K562 (cell line): ENCODE measurements around the gene IL24.

ENCODE experiments used
- BDP1 ChIP-seq: IDR thresholded peaks from 3 replicates; pipeline ENCODE4 v1.6.1; 2011; ENCODE audit not compliant: insufficient read length, insufficient read depth
- CREB3L1 ChIP-seq: fragments of 450-650 bp; IDR thresholded peaks from 2 replicates; pipeline ENCODE4 v1.6.1; 2014; ENCODE audit warnings: low read depth, mild to moderate bottlenecking, moderate library complexity, borderline replicate concordance
- CTCF ChIP-seq, 3 experiments: IDR thresholded peaks in 2 of 3; conservative IDR thresholded peaks in 1 of 3; 2 replicates each; pipeline ENCODE4 v1.5.1; 2011 to 2012; ENCODE audit warnings: low read length in 3 of 3, mild to moderate bottlenecking in 3 of 3, control low read depth in 2 of 3, improper control_type of control experiment in 1 of 3, inconsistent platforms in 1 of 3, low read depth in 1 of 3, mixed read lengths in 1 of 3, moderate library complexity in 1 of 3; ENCODE audit not compliant: insufficient read depth in 2 of 3
- CUX1 ChIP-seq: fragments of 200-800 bp; sonication (Bioruptor generic); IDR thresholded peaks from 2 replicates; pipeline ENCODE4 v1.6.1; 2016; ENCODE audit warnings: missing genetic modification characterization, missing compliant biosample characterization
- EP300 ChIP-seq: IDR thresholded peaks from 2 replicates; pipeline ENCODE4 v1.6.1; 2012; ENCODE audit warnings: low read length, improper control_type of control experiment
- GABPB1 ChIP-seq: sonication (generic); formaldehyde crosslinking; IDR thresholded peaks from 2 replicates; pipeline ENCODE4 v1.8.0; 2022; ENCODE audit warnings: mild to moderate bottlenecking, missing genetic modification reagents
- JUND ChIP-seq, 2 experiments: IDR thresholded peaks; 2 replicates in 1 of 2; 3 replicates in 1 of 2; pipeline ENCODE4 v1.6.1; 2011; ENCODE audit warnings: borderline replicate concordance in 2 of 2, low read depth in 2 of 2, low read length in 2 of 2, improper control_type of control experiment in 1 of 2, missing biosample characterization in 1 of 2, missing genetic modification characterization in 1 of 2, missing genetic modification reagents in 1 of 2
- KDM1A ChIP-seq, 2 experiments: fragments of 450-650 bp; IDR thresholded peaks; 2 replicates each; pipeline ENCODE4 v1.6.1; 2016; ENCODE audit warnings: mild to moderate bottlenecking in 2 of 2
- RAD51 ChIP-seq: fragments of 450-650 bp; IDR thresholded peaks from 2 replicates; pipeline ENCODE4 v1.7.1; 2016; ENCODE audit warnings: low read depth, mild to moderate bottlenecking, borderline replicate concordance
- RBBP5 ChIP-seq: fragments of 200-600 bp; sonication (generic); IDR thresholded peaks from 2 replicates; pipeline ENCODE4 v1.6.1; 2012; ENCODE audit warnings: borderline replicate concordance, mild to moderate bottlenecking, low read length, control low read depth, inconsistent platforms; ENCODE audit not compliant: insufficient read depth, poor library complexity, severe bottlenecking
- REST ChIP-seq, 2 experiments: fragments of 450-650 bp; formaldehyde crosslinking in 1 of 2; IDR thresholded peaks; 2 replicates each; pipeline versions ENCODE4 v1.4.0 to v1.6.1; 2014 to 2020; ENCODE audit warnings: mild to moderate bottlenecking in 2 of 2, borderline replicate concordance in 1 of 2, low read depth in 1 of 2
- ZNF121 ChIP-seq: sonication (generic); formaldehyde crosslinking; conservative IDR thresholded peaks from 2 replicates; pipeline ENCODE4 v1.8.0; 2022; ENCODE audit warnings: missing genetic modification reagents
- ZNF3 ChIP-seq: fragments of 250-450 bp; sonication (Bioruptor Pico); IDR thresholded peaks from 2 replicates; pipeline ENCODE4 v1.5.0; 2021; ENCODE audit warnings: mild to moderate bottlenecking, moderate library complexity
- ZNF384 ChIP-seq: IDR thresholded peaks from 2 replicates; pipeline ENCODE4 v1.6.1; 2012; ENCODE audit warnings: low read depth, low read length, improper control_type of control experiment

- TF ChIP-seq CREB3L1 (no peak), CTCF (IDR thresholded peaks at IDR 0.05 in 2 of 3, conservative IDR thresholded peaks at IDR 0.05 in 1 of 3; ENCODE audit: insufficient read depth in 2 of 3, low read depth in 1 of 3, low read length in 3 of 3) (no peak), KDM1A (IDR thresholded peaks at IDR 0.05) (no peak), ZNF121 (no peak), JUND (IDR thresholded peaks at IDR 0.05; ENCODE audit: borderline replicate concordance, low read depth, low read length) (no peak), JUND (tag; IDR thresholded peaks at IDR 0.05; ENCODE audit: borderline replicate concordance, low read depth, low read length) (no peak), RAD51 (no peak), ZNF3 (no peak), ZNF384 (no peak), EP300 (no peak), CUX1 (CRISPR knock-in tag) (no peak), BDP1 (no peak), GABPB1 (no peak), RBBP5 (no peak), REST (IDR thresholded peaks at IDR 0.05; ENCODE audit: borderline replicate concordance) (no peak), REST (CRISPR knock-in tag; IDR thresholded peaks at IDR 0.05; ENCODE audit: low read depth) (no peak)
These were observed 17.9 kb downstream of the IL24 start for GRCh38 chr1:206915030-206915735.
